K562 (cell line): Measurements from ENCODE around the gene LLGL2. TPM values are rescaled to one million over a fixed set of nuclear protein-coding genes. Genes with fewer than 3 reads are reported as not detected.

Experiments
- BDP1 ChIP-seq: IDR thresholded peaks from 3 replicates; pipeline ENCODE4 v1.6.1; 2011; ENCODE audit not compliant: insufficient read length, insufficient read depth
- CAMTA2 ChIP-seq: fragments of 250-450 bp; sonication (Bioruptor Pico); conservative IDR thresholded peaks from 2 replicates; pipeline ENCODE4 v1.5.1; 2022
- CBX8 ChIP-seq: fragments of 200-600 bp; sonication (generic); IDR thresholded peaks from 2 replicates; pipeline ENCODE4 v1.6.1; 2012; ENCODE audit warnings: borderline replicate concordance, mixed run types, low read depth, mild to moderate bottlenecking, moderate library complexity, mixed read lengths, low read length, control low read depth, inconsistent platforms; ENCODE audit not compliant: poor library complexity, severe bottlenecking; ENCODE audit errors: extremely low read depth
- CREB1 ChIP-seq, 2 experiments: sonication (generic) in 1 of 2; formaldehyde crosslinking in 1 of 2; IDR thresholded peaks; 2 replicates each; pipeline versions ENCODE4 v1.6.1 to v1.8.0; 2012 to 2022; ENCODE audit warnings: inconsistent platforms in 1 of 2, mild to moderate bottlenecking in 1 of 2, missing genetic modification reagents in 1 of 2, moderate library complexity in 1 of 2
- EHMT2 ChIP-seq: fragments of 450-650 bp; IDR thresholded peaks from 2 replicates; pipeline ENCODE4 v1.6.1; 2018; ENCODE audit warnings: antibody characterized with exemption
- NBN ChIP-seq: fragments of 450-650 bp; IDR thresholded peaks from 2 replicates; pipeline ENCODE4 v1.6.1; 2016; ENCODE audit warnings: low read depth, mild to moderate bottlenecking
- POU5F1 ChIP-seq: fragments of 150-350 bp; IDR thresholded peaks from 2 replicates; pipeline ENCODE4 v1.6.1; 2014; ENCODE audit warnings: borderline replicate concordance, low read length, low read depth, mild to moderate bottlenecking; ENCODE audit not compliant: partially characterized antibody
- RBFOX2 ChIP-seq: fragments of 200-400 bp; formaldehyde crosslinking; IDR thresholded peaks from 2 replicates; pipeline ENCODE4 v1.6.1; 2017; ENCODE audit warnings: low read depth, mild to moderate bottlenecking, low read length, moderate library complexity
- RFX1 ChIP-seq: fragments of 450-650 bp; IDR thresholded peaks from 2 replicates; pipeline ENCODE4 v1.6.1; 2016; ENCODE audit warnings: mild to moderate bottlenecking, moderate library complexity
- TCF7L2 ChIP-seq: fragments of 150-350 bp; IDR thresholded peaks from 2 replicates; pipeline ENCODE4 v1.6.1; 2016; ENCODE audit warnings: low read depth, mild to moderate bottlenecking, low read length, moderate library complexity
- polyA plus RNA-seq, 8 experiments: library from polyadenylated mRNA; depleted of rRNA in 4 of 8; stranded (reverse) in 5 of 8; unstranded in 3 of 8; fragments of >200 nt; fragmentation: Nextera tagmentation in 2 of 8; fragmentation: Illumina TruSeq in 1 of 8; extraction: Ambion mirVana in 2 of 8; extraction: Trizol in 1 of 8; gene quantifications; 2 replicates each; pipeline versions ENCODE4 v1.2.1 to v1.2.3, GENCODE V29; 2011 to 2014; ENCODE audit warnings: inconsistent platforms in 1 of 8, missing spikeins in 1 of 8
- total RNA-seq, 7 experiments: library from RNA; depleted of rRNA in 6 of 7; stranded (reverse); fragments of >200 nt in 6 of 7; fragmentation: Illumina TruSeq in 2 of 7; extraction: Trizol in 2 of 7; gene quantifications; 2 replicates each; pipeline versions ENCODE4 v1.2.1 to v1.2.3, GENCODE V29; 2011 to 2021; ENCODE audit warnings: low replicate concordance in 1 of 7
- TF ChIP-seq, protein P1 (sequence below): sonication (generic); formaldehyde crosslinking; IDR thresholded peaks from 2 replicates; pipeline ENCODE4 v1.8.0; 2022; ENCODE audit warnings: missing genetic modification reagents, mild to moderate bottlenecking, borderline replicate concordance
- TF ChIP-seq, protein P2 (sequence below): sonication (generic); formaldehyde crosslinking; IDR thresholded peaks from 2 replicates; pipeline ENCODE4 v1.8.0; 2022; ENCODE audit warnings: mild to moderate bottlenecking, missing genetic modification reagents
- TF ChIP-seq, protein P3 (sequence below): fragments of 450-650 bp; IDR thresholded peaks from 2 replicates; pipeline ENCODE4 v1.6.1; 2016; ENCODE audit warnings: low read depth

The LLGL2 gene
- total and polyA plus RNA-seq, 9 of the 15 experiments (the other 6 are each of a cell fraction or from before 2014, with no cell fraction given), result 0.32 to 24.4 (median 10.2) TPM

DNA sequence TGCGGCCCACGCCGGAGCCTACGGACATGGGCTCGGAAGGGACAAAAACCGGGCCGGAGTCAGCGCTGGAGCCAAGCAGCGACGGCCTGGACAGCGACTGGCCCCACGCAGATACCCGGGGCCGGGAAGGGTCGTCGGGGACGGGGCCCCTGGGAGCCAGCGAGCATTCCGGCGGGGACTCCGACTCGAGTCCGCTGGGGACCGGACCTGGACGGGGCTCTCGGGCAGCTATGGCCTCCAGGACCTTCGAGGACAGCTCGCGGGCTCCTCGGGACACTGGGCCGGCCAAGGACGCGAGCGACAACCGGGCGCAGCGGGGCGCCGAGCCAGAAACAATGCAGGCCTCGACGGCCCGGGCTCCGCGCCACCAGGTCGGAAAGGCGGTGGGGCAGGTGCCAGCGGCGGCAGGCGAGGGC lies 63.1 kb downstream of the LLGL2 start (continued):
- 0 out of 2 replicates have a peak, but pooled peaks have one; percentile 0 for TF ChIP-seq RBFOX2
- no peak for TF ChIP-seq CAMTA2 (CRISPR knock-in tag)
- TF ChIP-seq, protein P1, sequence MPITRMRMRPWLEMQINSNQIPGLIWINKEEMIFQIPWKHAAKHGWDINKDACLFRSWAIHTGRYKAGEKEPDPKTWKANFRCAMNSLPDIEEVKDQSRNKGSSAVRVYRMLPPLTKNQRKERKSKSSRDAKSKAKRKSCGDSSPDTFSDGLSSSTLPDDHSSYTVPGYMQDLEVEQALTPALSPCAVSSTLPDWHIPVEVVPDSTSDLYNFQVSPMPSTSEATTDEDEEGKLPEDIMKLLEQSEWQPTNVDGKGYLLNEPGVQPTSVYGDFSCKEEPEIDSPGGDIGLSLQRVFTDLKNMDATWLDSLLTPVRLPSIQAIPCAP (CRISPR knock-in tag), result no peak
- TF ChIP-seq POU5F1, result no peak
- TF ChIP-seq TCF7L2, result no peak
- no peak for TF ChIP-seq BDP1
- TF ChIP-seq, protein P2, sequence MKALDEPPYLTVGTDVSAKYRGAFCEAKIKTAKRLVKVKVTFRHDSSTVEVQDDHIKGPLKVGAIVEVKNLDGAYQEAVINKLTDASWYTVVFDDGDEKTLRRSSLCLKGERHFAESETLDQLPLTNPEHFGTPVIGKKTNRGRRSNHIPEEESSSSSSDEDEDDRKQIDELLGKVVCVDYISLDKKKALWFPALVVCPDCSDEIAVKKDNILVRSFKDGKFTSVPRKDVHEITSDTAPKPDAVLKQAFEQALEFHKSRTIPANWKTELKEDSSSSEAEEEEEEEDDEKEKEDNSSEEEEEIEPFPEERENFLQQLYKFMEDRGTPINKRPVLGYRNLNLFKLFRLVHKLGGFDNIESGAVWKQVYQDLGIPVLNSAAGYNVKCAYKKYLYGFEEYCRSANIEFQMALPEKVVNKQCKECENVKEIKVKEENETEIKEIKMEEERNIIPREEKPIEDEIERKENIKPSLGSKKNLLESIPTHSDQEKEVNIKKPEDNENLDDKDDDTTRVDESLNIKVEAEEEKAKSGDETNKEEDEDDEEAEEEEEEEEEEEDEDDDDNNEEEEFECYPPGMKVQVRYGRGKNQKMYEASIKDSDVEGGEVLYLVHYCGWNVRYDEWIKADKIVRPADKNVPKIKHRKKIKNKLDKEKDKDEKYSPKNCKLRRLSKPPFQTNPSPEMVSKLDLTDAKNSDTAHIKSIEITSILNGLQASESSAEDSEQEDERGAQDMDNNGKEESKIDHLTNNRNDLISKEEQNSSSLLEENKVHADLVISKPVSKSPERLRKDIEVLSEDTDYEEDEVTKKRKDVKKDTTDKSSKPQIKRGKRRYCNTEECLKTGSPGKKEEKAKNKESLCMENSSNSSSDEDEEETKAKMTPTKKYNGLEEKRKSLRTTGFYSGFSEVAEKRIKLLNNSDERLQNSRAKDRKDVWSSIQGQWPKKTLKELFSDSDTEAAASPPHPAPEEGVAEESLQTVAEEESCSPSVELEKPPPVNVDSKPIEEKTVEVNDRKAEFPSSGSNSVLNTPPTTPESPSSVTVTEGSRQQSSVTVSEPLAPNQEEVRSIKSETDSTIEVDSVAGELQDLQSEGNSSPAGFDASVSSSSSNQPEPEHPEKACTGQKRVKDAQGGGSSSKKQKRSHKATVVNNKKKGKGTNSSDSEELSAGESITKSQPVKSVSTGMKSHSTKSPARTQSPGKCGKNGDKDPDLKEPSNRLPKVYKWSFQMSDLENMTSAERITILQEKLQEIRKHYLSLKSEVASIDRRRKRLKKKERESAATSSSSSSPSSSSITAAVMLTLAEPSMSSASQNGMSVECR (CRISPR knock-in tag), result no peak
- TF ChIP-seq CBX8, result no peak
- no peak for TF ChIP-seq EHMT2
- TF ChIP-seq, protein P3, sequence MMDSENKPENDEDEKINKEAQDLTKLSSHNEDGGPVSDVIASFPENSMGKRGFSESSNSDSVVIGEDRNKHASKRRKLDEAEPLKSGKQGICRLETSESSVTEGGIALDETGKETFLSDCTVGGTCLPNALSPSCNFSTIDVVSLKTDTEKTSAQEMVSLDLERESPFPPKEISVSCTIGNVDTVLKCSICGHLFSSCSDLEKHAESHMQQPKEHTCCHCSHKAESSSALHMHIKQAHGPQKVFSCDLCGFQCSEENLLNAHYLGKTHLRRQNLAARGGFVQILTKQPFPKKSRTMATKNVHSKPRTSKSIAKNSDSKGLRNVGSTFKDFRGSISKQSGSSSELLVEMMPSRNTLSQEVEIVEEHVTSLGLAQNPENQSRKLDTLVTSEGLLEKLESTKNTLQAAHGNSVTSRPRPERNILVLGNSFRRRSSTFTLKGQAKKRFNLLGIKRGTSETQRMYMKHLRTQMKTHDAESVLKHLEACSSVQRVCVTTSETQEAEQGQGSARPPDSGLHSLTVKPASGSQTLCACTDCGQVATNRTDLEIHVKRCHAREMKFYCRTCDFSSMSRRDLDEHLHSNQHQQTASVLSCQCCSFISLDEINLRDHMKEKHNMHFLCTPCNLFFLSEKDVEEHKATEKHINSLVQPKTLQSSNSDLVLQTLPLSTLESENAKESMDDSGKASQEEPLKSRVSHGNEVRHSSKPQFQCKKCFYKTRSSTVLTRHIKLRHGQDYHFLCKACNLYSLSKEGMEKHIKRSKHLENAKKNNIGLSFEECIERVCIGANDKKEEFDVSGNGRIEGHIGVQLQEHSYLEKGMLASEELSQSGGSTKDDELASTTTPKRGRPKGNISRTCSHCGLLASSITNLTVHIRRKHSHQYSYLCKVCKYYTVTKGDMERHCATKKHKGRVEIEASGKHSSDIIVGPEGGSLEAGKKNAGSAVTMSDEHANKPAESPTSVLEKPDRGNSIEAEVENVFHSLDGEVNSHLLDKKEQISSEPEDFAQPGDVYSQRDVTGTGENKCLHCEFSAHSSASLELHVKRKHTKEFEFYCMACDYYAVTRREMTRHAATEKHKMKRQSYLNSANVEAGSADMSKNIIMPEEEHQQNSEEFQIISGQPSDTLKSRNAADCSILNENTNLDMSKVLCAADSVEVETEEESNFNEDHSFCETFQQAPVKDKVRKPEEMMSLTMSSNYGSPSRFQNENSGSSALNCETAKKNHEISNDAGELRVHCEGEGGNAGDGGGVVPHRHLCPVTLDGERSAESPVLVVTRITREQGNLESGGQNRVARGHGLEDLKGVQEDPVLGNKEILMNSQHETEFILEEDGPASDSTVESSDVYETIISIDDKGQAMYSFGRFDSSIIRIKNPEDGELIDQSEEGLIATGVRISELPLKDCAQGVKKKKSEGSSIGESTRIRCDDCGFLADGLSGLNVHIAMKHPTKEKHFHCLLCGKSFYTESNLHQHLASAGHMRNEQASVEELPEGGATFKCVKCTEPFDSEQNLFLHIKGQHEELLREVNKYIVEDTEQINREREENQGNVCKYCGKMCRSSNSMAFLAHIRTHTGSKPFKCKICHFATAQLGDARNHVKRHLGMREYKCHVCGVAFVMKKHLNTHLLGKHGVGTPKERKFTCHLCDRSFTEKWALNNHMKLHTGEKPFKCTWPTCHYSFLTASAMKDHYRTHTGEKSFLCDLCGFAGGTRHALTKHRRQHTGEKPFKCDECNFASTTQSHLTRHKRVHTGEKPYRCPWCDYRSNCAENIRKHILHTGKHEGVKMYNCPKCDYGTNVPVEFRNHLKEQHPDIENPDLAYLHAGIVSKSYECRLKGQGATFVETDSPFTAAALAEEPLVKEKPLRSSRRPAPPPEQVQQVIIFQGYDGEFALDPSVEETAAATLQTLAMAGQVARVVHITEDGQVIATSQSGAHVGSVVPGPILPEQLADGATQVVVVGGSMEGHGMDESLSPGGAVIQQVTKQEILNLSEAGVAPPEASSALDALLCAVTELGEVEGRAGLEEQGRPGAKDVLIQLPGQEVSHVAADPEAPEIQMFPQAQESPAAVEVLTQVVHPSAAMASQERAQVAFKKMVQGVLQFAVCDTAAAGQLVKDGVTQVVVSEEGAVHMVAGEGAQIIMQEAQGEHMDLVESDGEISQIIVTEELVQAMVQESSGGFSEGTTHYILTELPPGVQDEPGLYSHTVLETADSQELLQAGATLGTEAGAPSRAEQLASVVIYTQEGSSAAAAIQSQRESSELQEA, result peak; percentile 16; the same call in 1 of the 2 replicates
- no peak for TF ChIP-seq NBN
- no peak for TF ChIP-seq CREB1 (IDR thresholded peaks at IDR 0.05)
- no peak for TF ChIP-seq CREB1 (CRISPR knock-in tag; IDR thresholded peaks at IDR 0.05)
- no peak for TF ChIP-seq RFX1
